Vagina (tissue), 2 donors: ENCODE measurements around the gene CFAP74. TPM values are rescaled to one million over a fixed set of nuclear protein-coding genes. Genes with fewer than 3 reads are reported as not detected.

Experiments used
- DNase-seq, 2 donors: peaks; one replicate each; pipeline ENCODE4 v3.0.0-alpha.2; 2017; ENCODE audit errors: extremely low spot score in 2 of 2
- H3K27ac ChIP-seq: fragments of 200-600 bp; sonication (generic); one replicate; pipeline ENCODE4 v1.5.1; 2019
- H3K27me3 ChIP-seq: fragments of 200-600 bp; sonication (generic); one replicate; pipeline ENCODE4 v1.5.1; 2019
- H3K36me3 ChIP-seq, 2 donors: fragments of 200-600 bp; sonication (generic); one replicate each; pipeline ENCODE4 v1.5.1; 2017 to 2019
- H3K4me1 ChIP-seq: fragments of 200-600 bp; sonication (generic); one replicate; pipeline ENCODE4 v1.5.1; 2019
- H3K4me3 ChIP-seq, 2 donors: fragments of 200-600 bp; sonication (generic); 1 replicate in 1 of 2; 2 replicates in 1 of 2; pipeline ENCODE4 v1.5.1; 2016 to 2019
- H3K9me3 ChIP-seq: fragments of 200-600 bp; sonication (generic); one replicate; pipeline ENCODE4 v1.5.1; 2019
- POLR2A ChIP-seq, 2 donors: fragments of 450-650 bp; IDR thresholded peaks; one replicate each; pipeline ENCODE4 v1.6.1; 2017; ENCODE audit warnings: antibody characterized with exemption in 2 of 2, mild to moderate bottlenecking in 2 of 2, moderate library complexity in 2 of 2
- POLR2AphosphoS5 ChIP-seq, 2 donors: sonication (generic); formaldehyde crosslinking; IDR thresholded peaks; one replicate each; pipeline ENCODE4 v1.9.0; 2017; ENCODE audit warnings: antibody characterized with exemption in 2 of 2, mild to moderate bottlenecking in 2 of 2, low read depth in 1 of 2; ENCODE audit not compliant: insufficient read depth in 1 of 2
- intact Hi-C: fragments of 100-400 bp; cut with DNase I; formaldehyde crosslinking; loops from one replicate; pipeline ENCODE4 v1.15.1; 2023
- total RNA-seq: library from RNA; depleted of rRNA; stranded (reverse); fragments of >200 nt; gene quantifications from one replicate; pipeline ENCODE4 v1.2.3, GENCODE V29; 2016
- TF ChIP-seq, protein P1 (sequence below), 3 experiments: fragments of 450-650 bp in 2 of 3; fragments of 200-600 bp in 1 of 3; sonication (generic) in 1 of 3; IDR thresholded peaks; one replicate each; pipeline ENCODE4 v1.5.1; 2017 to 2019; ENCODE audit warnings: antibody characterized with exemption in 3 of 3, mild to moderate bottlenecking in 2 of 3, moderate library complexity in 2 of 3

Gene CFAP74
- total RNA-seq, 1 donor from 2014 or later = not detected

DNA sequence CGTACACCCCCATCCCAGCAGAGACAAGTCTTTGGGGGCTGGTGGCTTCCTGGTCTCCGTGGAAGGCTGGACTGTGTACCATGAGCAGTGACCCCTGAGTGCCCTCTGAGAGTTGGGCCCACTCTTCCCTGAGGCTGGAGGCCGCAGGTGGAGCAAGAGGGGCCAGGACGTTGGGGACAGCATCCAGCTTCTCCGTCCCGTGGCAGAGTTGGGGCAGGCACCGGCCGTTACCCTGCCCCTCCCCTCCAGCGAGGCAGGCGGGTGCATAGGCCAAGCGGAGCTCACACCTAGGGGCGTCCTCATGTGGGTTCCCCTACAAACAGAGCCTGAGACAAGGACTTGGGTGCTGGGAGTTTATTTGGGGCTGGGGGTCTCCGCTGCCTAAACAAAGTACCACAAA, 29.6 kb upstream of the CFAP74 start:
- H3K9me3 ChIP-seq = no peaks in the 10 kb centered on the region
- H3K36me3 ChIP-seq = no peaks in the 10 kb centered on the region
- no peaks in the 10 kb centered on the region for H3K27me3 ChIP-seq
- no peaks in the 10 kb centered on the region for H3K4me1 ChIP-seq
- no peak overlapping the region for H3K4me3 ChIP-seq
- no peak for DNase-seq
- no peak overlapping the region for H3K27ac ChIP-seq
- intact Hi-C loops = no loop called here
- TF ChIP-seq POLR2AphosphoS5 (IDR thresholded peaks at IDR 0.05; ENCODE audit: insufficient read depth in 1 of 2, low read depth in 1 of 2) (no peak), POLR2A (IDR thresholded peaks at IDR 0.05) (no peak)
- TF ChIP-seq, protein P1, sequence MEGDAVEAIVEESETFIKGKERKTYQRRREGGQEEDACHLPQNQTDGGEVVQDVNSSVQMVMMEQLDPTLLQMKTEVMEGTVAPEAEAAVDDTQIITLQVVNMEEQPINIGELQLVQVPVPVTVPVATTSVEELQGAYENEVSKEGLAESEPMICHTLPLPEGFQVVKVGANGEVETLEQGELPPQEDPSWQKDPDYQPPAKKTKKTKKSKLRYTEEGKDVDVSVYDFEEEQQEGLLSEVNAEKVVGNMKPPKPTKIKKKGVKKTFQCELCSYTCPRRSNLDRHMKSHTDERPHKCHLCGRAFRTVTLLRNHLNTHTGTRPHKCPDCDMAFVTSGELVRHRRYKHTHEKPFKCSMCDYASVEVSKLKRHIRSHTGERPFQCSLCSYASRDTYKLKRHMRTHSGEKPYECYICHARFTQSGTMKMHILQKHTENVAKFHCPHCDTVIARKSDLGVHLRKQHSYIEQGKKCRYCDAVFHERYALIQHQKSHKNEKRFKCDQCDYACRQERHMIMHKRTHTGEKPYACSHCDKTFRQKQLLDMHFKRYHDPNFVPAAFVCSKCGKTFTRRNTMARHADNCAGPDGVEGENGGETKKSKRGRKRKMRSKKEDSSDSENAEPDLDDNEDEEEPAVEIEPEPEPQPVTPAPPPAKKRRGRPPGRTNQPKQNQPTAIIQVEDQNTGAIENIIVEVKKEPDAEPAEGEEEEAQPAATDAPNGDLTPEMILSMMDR (IDR thresholded peaks at IDR 0.05) = no peak

DNA sequence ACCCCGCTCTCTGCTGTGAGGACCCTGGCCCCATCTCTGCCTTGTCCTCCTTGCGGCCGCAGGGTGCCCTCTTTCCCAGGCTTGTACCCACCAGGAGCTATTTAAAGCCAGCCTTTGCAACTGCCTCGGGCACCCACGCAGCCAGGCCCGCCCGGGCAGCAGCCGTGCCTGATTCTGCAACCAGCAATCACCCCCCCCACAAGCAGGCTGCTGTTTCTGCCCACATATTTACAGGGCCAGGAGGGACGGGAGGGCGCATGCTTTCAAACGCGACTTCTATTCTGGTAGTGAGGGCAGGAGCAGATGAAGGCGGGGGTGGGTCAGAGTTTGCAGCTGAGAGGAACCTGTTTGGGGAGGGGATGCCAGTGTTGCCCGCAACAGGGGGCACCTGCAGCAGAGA, 29.2 kb upstream of the CFAP74 start:
- Histone ChIP-seq H3K4me3 (no peak overlapping the region), H3K36me3 (no peaks in the 10 kb centered on the region), H3K4me1 (no peaks in the 10 kb centered on the region), H3K27ac (no peak overlapping the region), H3K9me3 (no peaks in the 10 kb centered on the region), H3K27me3 (no peaks in the 10 kb centered on the region)
- TF ChIP-seq, protein P1 (IDR thresholded peaks at IDR 0.05) = no peak
- no peak for TF ChIP-seq POLR2AphosphoS5 (IDR thresholded peaks at IDR 0.05; ENCODE audit: insufficient read depth in 1 of 2, low read depth in 1 of 2)
- TF ChIP-seq POLR2A (IDR thresholded peaks at IDR 0.05) = no peak
- DNase-seq = no peak
- intact Hi-C loops = no loop called here

DNA sequence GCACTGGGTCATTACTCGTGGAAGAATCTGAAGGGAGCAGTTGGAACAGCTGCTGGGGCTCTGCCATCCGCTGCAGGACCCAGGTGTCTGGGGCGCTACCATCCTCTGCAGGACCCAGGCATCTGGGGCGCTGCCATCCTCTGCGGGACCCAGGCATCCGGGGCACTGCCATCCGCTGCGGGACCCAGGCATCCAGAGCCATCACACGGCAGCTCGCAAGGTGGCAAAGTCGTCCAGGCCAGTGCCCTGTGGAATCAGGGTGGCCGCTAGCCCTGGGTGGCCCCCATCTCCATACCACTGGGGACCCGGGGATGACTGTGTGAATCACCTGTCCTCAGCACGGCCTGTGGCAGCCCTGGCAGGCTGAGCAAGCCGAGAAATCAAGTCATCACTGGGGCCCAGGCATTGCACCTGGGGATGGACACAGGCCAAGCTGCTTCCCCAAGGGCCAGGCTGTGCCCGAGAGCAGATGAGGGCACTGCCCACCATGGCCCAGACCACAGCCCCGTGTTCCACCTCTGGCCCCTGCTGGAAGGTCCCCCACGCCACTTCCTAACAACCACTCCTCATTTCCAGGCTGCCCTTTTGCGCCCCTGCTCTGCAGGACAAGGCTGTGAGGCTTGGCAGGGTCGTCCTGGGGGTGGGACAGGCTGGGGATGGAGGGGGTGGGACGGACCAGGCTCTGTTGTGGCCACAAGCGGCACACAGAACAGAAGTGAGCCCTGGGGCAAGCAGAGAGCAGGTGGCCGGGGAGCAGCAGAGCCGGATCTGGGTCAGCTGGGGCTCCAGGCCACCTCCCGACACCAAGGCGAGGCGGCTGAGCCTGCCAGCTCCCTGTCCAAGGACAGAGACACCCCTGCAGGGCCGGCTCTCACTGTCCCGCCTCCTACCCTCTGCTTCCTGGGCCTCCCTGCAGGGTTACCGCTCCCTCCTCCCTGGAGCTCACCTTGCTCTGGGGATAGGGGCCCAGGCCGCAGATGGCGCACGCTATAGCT, 28.3 kb upstream of the CFAP74 start:
- Histone ChIP-seq H3K4me1 (no peaks in the 10 kb centered on the region), H3K4me3 (no peak overlapping the region), H3K27ac (no peak overlapping the region), H3K36me3 (no peaks in the 10 kb centered on the region), H3K27me3 (no peaks in the 10 kb centered on the region), H3K9me3 (no peaks in the 10 kb centered on the region)
- no peak for DNase-seq
- intact Hi-C loops = no loop called here
- no peak for TF ChIP-seq POLR2AphosphoS5 (IDR thresholded peaks at IDR 0.05; ENCODE audit: insufficient read depth in 1 of 2, low read depth in 1 of 2)

DNA sequence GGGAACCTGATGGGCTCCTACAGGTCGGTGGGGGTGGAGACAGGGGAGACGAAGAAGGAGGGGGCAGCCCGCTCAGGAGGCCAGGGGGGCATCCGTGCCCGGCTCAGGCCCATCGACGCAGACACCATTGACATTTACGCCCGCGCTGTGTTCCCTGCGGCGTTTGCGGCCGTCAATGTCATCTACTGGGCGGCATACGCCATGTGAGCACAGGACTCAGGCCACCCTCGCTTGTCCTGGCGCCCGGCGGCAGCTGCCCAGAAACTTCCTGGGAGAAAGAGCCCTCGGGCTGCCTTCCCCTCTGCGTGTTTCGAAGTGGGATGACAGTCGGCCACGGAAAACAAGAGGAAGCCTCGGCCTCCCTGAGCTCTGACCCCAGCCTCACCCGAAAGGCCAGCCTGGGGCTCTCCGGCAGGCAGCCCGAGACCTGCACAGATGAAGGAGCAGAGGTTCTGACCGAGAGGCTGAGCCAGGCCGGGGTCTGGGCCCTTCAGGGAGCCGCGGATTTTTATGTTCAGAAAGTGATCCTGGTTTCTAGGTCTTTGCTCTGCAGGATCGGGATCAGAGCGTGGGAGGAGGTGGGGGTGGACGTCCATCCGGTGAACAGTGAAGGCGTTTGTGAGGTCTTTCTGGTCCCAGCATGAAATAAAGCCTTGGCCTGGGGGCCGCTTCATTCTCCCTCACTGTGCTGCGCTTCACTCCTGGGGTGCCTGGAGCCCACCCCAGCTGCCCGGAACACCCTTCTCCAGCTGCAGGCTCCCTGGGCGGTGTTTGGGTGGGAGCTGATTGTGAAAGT, 26.7 kb upstream of the CFAP74 start:
- H3K4me1 ChIP-seq = no peaks in the 10 kb centered on the region
- H3K36me3 ChIP-seq = no peaks in the 10 kb centered on the region
- TF ChIP-seq POLR2AphosphoS5 (IDR thresholded peaks at IDR 0.05; ENCODE audit: insufficient read depth in 1 of 2, low read depth in 1 of 2) = no peak
- TF ChIP-seq, protein P1 (IDR thresholded peaks at IDR 0.05) = no peak
- TF ChIP-seq POLR2A (IDR thresholded peaks at IDR 0.05) = no peak
- H3K4me3 ChIP-seq = no peak overlapping the region
- intact Hi-C loops = no loop called here
- no peak for DNase-seq
- H3K27me3 ChIP-seq = no peaks in the 10 kb centered on the region
- H3K9me3 ChIP-seq = no peaks in the 10 kb centered on the region
- H3K27ac ChIP-seq = no peak overlapping the region

DNA sequence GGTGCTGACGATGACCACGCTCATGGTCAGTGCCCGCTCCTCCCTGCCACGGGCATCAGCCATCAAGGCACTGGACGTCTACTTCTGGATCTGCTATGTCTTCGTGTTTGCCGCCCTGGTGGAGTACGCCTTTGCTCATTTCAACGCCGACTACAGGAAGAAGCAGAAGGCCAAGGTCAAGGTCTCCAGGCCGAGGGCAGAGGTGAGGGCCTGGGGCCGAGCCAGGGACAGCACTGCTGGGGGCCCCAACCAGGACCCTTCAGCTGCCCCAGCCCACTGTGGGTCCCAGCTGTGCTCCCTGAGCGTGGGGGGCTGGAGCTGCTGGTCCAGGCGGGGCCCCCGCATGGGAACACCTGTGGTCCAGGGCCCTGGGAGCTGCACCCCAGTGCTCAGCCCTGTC, 26.0 kb upstream of the CFAP74 start:
- TF ChIP-seq, protein P1 (IDR thresholded peaks at IDR 0.05) = no peak
- TF ChIP-seq POLR2A (IDR thresholded peaks at IDR 0.05) = no peak
- no peak for TF ChIP-seq POLR2AphosphoS5 (IDR thresholded peaks at IDR 0.05; ENCODE audit: insufficient read depth in 1 of 2, low read depth in 1 of 2)
- H3K27ac ChIP-seq = no peak overlapping the region
- H3K4me1 ChIP-seq = no peaks in the 10 kb centered on the region
- no peaks in the 10 kb centered on the region for H3K36me3 ChIP-seq
- DNase-seq = no peak
- H3K27me3 ChIP-seq = no peaks in the 10 kb centered on the region
- no peaks in the 10 kb centered on the region for H3K9me3 ChIP-seq
- H3K4me3 ChIP-seq = no peak overlapping the region
- intact Hi-C loops = no loop called here
